22Rv1 (cell line): ENCODE results near the gene MRGPRD.

ENCODE experiments used
- ZFX ChIP-seq: fragments of 450-650 bp; IDR thresholded peaks from 2 replicates; pipeline ENCODE4 v1.6.1; 2017; ENCODE audit warnings: antibody characterized with exemption, borderline replicate concordance
- TF ChIP-seq, protein P1 (sequence below): fragments of 450-650 bp; IDR thresholded peaks from 2 replicates; pipeline ENCODE4 v1.5.1; 2017; ENCODE audit warnings: mild to moderate bottlenecking

DNA sequence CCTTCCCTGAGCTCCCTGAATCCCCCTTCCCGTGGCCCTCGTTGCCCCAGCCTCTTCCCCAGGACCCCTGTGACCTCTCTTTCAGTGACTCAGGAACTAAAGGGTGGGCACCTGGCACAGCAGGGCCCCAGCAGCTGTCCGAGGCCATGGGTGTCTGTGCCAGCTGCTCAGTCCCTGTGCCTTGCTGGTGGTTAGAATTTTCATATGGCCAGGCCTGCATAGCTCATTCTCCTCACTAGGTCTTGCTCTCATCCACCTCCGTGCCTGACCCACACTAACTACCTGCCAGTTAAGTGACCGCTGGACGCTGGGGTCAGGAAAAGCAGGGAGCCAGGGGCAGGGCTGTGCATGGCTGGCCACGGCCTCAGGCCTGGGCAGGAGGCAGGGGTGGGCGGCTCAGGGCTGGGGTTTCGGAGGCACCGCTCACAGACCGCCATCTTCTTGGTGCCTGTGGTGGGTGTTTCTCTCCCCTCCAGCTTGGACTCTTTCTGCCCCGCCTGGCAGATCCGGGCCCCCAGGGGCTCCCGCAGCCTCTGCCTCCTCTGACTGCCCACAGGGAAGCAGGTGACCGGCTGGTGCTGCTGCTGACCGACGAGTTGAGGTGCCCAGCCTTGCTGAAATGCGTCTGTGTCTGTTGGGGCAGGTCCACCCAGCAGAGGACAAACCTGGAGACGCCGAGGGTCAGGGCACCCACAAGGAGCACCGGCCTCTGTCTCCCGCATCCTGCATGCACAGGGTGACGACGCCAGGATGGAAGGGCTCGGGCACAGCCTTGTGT, 20.3 kb downstream of the MRGPRD start:
- TF ChIP-seq, protein P1, sequence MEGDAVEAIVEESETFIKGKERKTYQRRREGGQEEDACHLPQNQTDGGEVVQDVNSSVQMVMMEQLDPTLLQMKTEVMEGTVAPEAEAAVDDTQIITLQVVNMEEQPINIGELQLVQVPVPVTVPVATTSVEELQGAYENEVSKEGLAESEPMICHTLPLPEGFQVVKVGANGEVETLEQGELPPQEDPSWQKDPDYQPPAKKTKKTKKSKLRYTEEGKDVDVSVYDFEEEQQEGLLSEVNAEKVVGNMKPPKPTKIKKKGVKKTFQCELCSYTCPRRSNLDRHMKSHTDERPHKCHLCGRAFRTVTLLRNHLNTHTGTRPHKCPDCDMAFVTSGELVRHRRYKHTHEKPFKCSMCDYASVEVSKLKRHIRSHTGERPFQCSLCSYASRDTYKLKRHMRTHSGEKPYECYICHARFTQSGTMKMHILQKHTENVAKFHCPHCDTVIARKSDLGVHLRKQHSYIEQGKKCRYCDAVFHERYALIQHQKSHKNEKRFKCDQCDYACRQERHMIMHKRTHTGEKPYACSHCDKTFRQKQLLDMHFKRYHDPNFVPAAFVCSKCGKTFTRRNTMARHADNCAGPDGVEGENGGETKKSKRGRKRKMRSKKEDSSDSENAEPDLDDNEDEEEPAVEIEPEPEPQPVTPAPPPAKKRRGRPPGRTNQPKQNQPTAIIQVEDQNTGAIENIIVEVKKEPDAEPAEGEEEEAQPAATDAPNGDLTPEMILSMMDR, result no peak
- TF ChIP-seq ZFX, result no peak
